ENCODE measurements around the gene LRP2.

- TF ChIP-seq EZH2 (IDR thresholded peaks at IDR 0.05) (no peak), POLR2AphosphoS5 (IDR thresholded peaks at IDR 0.05; ENCODE audit: borderline replicate concordance, low read depth, low read length) (no peak)
Observed at GRCh38 chr2:169106134-169106533, 256.2 kb downstream of the LRP2 start.

Data from SK-N-MC (cell line).